Pancreas (tissue), 10 donors: Measurements from ENCODE around the gene DTX3L. TPM values are rescaled to one million over a fixed set of nuclear protein-coding genes. Genes with fewer than 3 reads are reported as not detected.

Experiments
- ATAC-seq, 4 donors: fragments of 200-7000 bp; cut with Tn5 transposase; one replicate each; pipeline versions ENCODE4 v1.8.0 to v1.9.1; 2020; ENCODE audit warnings: mild to moderate bottlenecking in 4 of 4, moderate library complexity in 4 of 4
- DNase-seq, 6 donors: peaks; one replicate each; pipeline ENCODE4 v3.0.0-alpha.2; 2020
- FAIRE-seq: peaks from 2 replicates; lab custom pipeline; 2012; peaks lifted over from hg19 to GRCh38; lab: Jason Lieb, UNC
- H3K27ac ChIP-seq, 4 donors: fragments of 200-600 bp; sonication (generic); 1 replicate in 3 of 4; 2 replicates in 1 of 4; pipeline versions ENCODE4 v1.5.0 to v1.8.0; 2020
- H3K27me3 ChIP-seq, 4 donors: fragments of 200-600 bp; one replicate each; pipeline ENCODE4 v1.8.0; 2021
- H3K36me3 ChIP-seq, 3 donors: fragments of 200-600 bp; sonication (generic) in 1 of 3; one replicate each; pipeline versions ENCODE4 v1.5.0 to v1.8.0; 2020 to 2021
- H3K4me1 ChIP-seq, 3 donors: fragments of 200-600 bp; one replicate each; pipeline ENCODE4 v1.8.0; 2021
- H3K4me3 ChIP-seq, 4 donors: fragments of 200-600 bp; sonication (generic) in 2 of 4; one replicate each; pipeline versions ENCODE4 v1.5.0 to v1.8.0; 2020 to 2021
- H3K9me3 ChIP-seq, 4 donors: fragments of 200-600 bp; one replicate each; pipeline ENCODE4 v1.8.0; 2021
- WGBS, 2 donors: extraction: QIAGEN DNeasy Blood & Tissue Kit; methylation state at CpG; one replicate each; pipeline ENCODE4 v1.1.7; 2013; 5-methylcytosine and 5-hydroxymethylcytosine counted together
- intact Hi-C, 3 donors: fragments of 100-400 bp; cut with DNase I; formaldehyde crosslinking; loops; one replicate each; pipeline versions ENCODE4 v1.11.1 to v1.14.2; 2022
- polyA plus RNA-seq, 2 donors: library from polyadenylated mRNA; stranded (reverse); fragments of 200-250 nt; gene quantifications; one replicate each; pipeline ENCODE4 v1.2.3, GENCODE V29; 2013
- total RNA-seq, 6 donors: library from RNA; stranded (reverse); fragmentation: NEBNext Ultra II Directional in 4 of 6; extraction: Animal tissue kit (Norgen Biotek cat#: 25700) in 4 of 6; gene quantifications; one replicate each; pipeline versions ENCODE4 v1.2.1 to v1.2.4, GENCODE V29; 2021 to 2023
- TF ChIP-seq, protein P1 (sequence below), 4 donors: fragments of 200-600 bp; sonication (generic) in 3 of 4; IDR thresholded peaks; one replicate each; pipeline versions ENCODE4 v1.5.0 to v1.8.0; 2021; ENCODE audit warnings: antibody characterized with exemption in 4 of 4
- donor health status: healthy with polysubstance abuse.
- donor health status: DM: no; HTN: no; CAD: no; lungs with moderate emphysema.
- donor health status: DM: no; HTN: no; CAD: no.
- donor health status: control.
- donor health status: control.
- donor health status: Bipolar disorder and iron deficiency.
- donor health status: DM: yes; HTN: yes; CAD: no.
- donor health status: DM: no; HTN: no; CAD: no.
- donor health status: DM: no; HTN: no; CAD: no.
- donor health status: DM: yes; HTN: yes; CAD: no.

The DTX3L gene
- total and polyA plus RNA-seq, 8 donors = 7.4 to 36.6 (median 18.6) TPM

DNA sequence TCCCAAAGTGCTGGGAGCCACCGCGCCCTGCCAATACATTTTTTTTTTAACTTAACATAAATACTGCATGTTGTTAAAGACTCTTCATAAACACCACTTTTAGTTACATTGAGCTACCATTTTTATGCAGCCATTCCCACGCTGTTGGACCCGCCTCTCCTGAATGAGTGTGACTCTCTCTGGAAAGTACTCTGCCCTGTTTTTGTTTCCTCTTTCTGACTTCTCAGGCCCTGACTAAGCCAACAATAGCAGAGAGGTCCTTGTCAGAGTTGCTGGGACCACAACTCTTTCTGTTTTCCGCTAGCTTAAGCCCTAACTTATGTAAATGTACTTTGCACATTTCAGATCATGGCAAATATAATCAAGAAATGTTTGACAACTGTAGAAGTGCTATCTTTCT, 48.6 kb downstream of the DTX3L start:
- H3K9me3 ChIP-seq = no peaks in the 10 kb centered on the region
- FAIRE-seq (no peak), DNase-seq (no peak), ATAC-seq (no peak)
- no peaks in the 10 kb centered on the region for H3K4me1 ChIP-seq
- no peak overlapping the region for H3K4me3 ChIP-seq
- no peak overlapping the region for H3K27ac ChIP-seq
- WGBS, 2 donors = 95 to 97% methylated on average over 5 of the region's 5 CpGs
- intact Hi-C loops = no loop called here
- no peaks in the 10 kb centered on the region for H3K36me3 ChIP-seq
- H3K27me3 ChIP-seq = no peaks in the 10 kb centered on the region
- TF ChIP-seq, protein P1, sequence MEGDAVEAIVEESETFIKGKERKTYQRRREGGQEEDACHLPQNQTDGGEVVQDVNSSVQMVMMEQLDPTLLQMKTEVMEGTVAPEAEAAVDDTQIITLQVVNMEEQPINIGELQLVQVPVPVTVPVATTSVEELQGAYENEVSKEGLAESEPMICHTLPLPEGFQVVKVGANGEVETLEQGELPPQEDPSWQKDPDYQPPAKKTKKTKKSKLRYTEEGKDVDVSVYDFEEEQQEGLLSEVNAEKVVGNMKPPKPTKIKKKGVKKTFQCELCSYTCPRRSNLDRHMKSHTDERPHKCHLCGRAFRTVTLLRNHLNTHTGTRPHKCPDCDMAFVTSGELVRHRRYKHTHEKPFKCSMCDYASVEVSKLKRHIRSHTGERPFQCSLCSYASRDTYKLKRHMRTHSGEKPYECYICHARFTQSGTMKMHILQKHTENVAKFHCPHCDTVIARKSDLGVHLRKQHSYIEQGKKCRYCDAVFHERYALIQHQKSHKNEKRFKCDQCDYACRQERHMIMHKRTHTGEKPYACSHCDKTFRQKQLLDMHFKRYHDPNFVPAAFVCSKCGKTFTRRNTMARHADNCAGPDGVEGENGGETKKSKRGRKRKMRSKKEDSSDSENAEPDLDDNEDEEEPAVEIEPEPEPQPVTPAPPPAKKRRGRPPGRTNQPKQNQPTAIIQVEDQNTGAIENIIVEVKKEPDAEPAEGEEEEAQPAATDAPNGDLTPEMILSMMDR (IDR thresholded peaks at IDR 0.05) = no peak

DNA sequence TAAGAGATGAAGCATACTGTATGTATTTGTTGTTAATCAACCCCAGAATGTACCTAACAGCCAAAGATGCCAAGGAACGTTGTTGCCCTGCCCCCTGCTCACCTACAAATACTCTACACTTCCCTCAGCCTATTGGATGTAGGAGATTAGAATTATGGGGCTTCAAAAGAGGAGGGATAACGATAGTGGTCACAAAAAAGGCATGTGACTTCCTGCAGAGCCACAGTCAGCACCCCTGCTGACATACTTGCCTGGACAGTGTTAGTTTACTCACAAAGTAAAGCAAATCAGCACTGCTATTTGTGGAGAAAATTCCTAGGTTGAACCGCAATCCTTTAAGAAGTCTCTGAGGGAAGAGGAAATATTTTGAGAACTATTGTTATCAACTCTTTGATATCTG, 51.2 kb downstream of the DTX3L start:
- intact Hi-C loops = no loop called here
- H3K27me3 ChIP-seq = no peaks in the 10 kb centered on the region
- TF ChIP-seq, protein P1 (IDR thresholded peaks at IDR 0.05) = no peak
- ATAC-seq (no peak), FAIRE-seq (no peak), DNase-seq (no peak)
- 44 to 54% methylated on average over 3 of the region's 3 CpGs for WGBS, 2 donors
- H3K36me3 ChIP-seq = no peaks in the 10 kb centered on the region
- H3K4me1 ChIP-seq = no peaks in the 10 kb centered on the region
- H3K27ac ChIP-seq = no peak overlapping the region
- no peaks in the 10 kb centered on the region for H3K9me3 ChIP-seq
- no peak overlapping the region for H3K4me3 ChIP-seq

DNA sequence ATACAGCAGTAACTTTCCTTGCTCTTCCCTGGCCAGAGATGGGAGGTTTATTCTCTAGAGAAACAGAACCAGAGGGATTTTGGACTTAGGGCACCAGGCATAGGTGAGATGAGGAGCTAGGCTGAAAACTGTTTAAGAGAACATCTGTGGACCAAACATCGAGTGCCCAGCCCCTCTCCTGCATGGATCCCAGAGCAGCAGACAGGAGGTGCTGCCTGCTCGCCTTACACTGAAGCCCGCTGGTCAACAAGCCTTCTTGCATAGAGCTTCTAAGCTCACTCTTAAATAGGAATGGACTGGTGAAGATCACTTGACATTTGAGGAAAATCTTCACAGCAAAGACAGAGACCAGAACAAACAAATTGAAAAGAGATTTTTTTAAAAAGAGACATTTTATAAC, 54.5 kb downstream of the DTX3L start:
- H3K27me3 ChIP-seq = no peaks in the 10 kb centered on the region
- no peak for FAIRE-seq
- WGBS, 2 donors = 69 to 76% methylated on average over 3 of the region's 3 CpGs
- no peaks in the 10 kb centered on the region for H3K36me3 ChIP-seq
- TF ChIP-seq, protein P1 (IDR thresholded peaks at IDR 0.05) = no peak
- no peak for DNase-seq
- ATAC-seq = no peak
- H3K27ac ChIP-seq = no peak overlapping the region
- H3K4me1 ChIP-seq = no peaks in the 10 kb centered on the region
- H3K4me3 ChIP-seq = no peak overlapping the region
- intact Hi-C loops = no loop called here
- no peaks in the 10 kb centered on the region for H3K9me3 ChIP-seq

DNA sequence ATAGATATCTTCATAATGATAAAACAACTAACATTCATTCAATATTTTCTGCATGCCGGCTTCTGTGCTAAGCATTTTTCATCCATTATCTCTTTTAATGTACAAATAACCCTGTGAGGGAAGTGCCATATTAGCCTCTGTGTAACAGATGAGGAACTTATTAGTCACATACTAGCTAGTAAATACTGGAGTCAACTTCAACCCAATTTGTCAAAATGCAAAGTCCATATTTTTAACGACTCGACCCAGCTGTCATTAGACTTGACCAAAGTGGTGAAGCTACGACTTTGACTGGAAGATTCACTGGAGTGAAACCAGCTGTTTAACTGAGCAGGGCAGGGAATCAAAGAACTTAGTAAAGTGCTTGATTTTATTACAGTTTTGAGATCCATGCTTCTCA, 54.9 kb downstream of the DTX3L start:
- H3K4me1 ChIP-seq = no peaks in the 10 kb centered on the region
- ATAC-seq = peak in 1 of 4 donors; percentile 40
- H3K4me3 ChIP-seq = no peak overlapping the region
- no peaks in the 10 kb centered on the region for H3K9me3 ChIP-seq
- intact Hi-C loops = no loop called here
- no peak overlapping the region for H3K27ac ChIP-seq
- no peak for DNase-seq
- H3K36me3 ChIP-seq = no peaks in the 10 kb centered on the region
- TF ChIP-seq, protein P1 (IDR thresholded peaks at IDR 0.05) = no peak
- FAIRE-seq = no peak
- no peaks in the 10 kb centered on the region for H3K27me3 ChIP-seq
- WGBS, 2 donors = 58 to 66% methylated on average over 4 of the region's 4 CpGs

DNA sequence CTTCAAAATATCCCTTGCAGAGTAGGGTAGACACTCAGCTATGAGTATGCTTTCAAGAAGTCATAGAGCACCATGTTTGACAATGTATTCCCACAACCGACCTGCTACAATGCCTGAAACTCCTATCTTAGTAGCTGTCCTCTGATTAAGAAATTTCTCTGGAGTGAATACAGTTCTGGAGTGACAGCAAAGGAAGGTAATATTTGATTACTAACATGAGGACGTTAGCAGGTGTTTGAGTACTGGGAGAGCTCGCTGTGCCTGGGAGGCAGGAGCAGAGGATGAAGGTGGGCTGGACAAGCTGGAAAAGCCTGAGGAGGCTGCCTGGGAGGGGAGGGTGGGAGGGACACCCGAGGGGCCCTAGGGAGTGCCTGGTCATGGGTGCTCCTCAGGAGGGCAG, 56.3 kb downstream of the DTX3L start:
- intact Hi-C loops = no loop called here

More for the DNA sequence above, 56.3 kb downstream of the DTX3L start:
- H3K27me3 ChIP-seq = no peaks in the 10 kb centered on the region
- FAIRE-seq = no peak
- TF ChIP-seq, protein P1 (IDR thresholded peaks at IDR 0.05) = no peak
- H3K4me1 ChIP-seq = no peaks in the 10 kb centered on the region
- no peak overlapping the region for H3K27ac ChIP-seq
- WGBS, 2 donors = 31 to 39% methylated on average over 4 of the region's 4 CpGs
- H3K9me3 ChIP-seq = no peaks in the 10 kb centered on the region
- no peak overlapping the region for H3K4me3 ChIP-seq
- H3K36me3 ChIP-seq = no peaks in the 10 kb centered on the region
- DNase-seq = no peak
- peak in 1 of 4 donors; percentile 55 for ATAC-seq
